GM23338 (cell line): ENCODE results near the gene SLC4A5. TPM values are rescaled to one million over a fixed set of nuclear protein-coding genes. Genes with fewer than 3 reads are reported as not detected.

Experiments used
- ATAC-seq: fragments of 200-7000 bp; cut with Tn5 transposase; 3 replicates; pipeline ENCODE4 v1.9.1; 2020
- DNase-seq: peaks from one replicate; pipeline ENCODE4 v3.0.0-alpha.2; 2015; ENCODE audit warnings: low spot score
- H2AFZ ChIP-seq: fragments of 200-600 bp; sonication (generic); 2 replicates; pipeline ENCODE4 v1.8.0; 2016; ENCODE audit warnings: antibody characterized with exemption, mild to moderate bottlenecking, moderate library complexity
- H3F3A ChIP-seq: fragments of 200-600 bp; sonication (generic); replicated peaks from 2 replicates; pipeline ENCODE4 v1.8.0; 2017; ENCODE audit warnings: antibody characterized with exemption, mixed run types, low read depth
- H3K27ac ChIP-seq: fragments of 200-600 bp; sonication (generic); 2 replicates; pipeline ENCODE4 v1.6.1; 2016; ENCODE audit warnings: low read depth
- H3K27me3 ChIP-seq: fragments of 200-600 bp; sonication (generic); 2 replicates; pipeline ENCODE4 v1.8.0; 2016; ENCODE audit warnings: mild to moderate bottlenecking, mixed run types, moderate library complexity; ENCODE audit not compliant: insufficient read depth
- H3K36me3 ChIP-seq: fragments of 200-600 bp; sonication (generic); 2 replicates; pipeline ENCODE4 v1.8.0; 2016; ENCODE audit warnings: mild to moderate bottlenecking; ENCODE audit not compliant: insufficient read depth
- H3K4me1 ChIP-seq: fragments of 200-600 bp; sonication (generic); 2 replicates; pipeline ENCODE4 v1.8.0; 2016; ENCODE audit warnings: mild to moderate bottlenecking, moderate library complexity; ENCODE audit not compliant: insufficient read depth
- H3K4me2 ChIP-seq: fragments of 200-600 bp; sonication (generic); 2 replicates; pipeline ENCODE4 v1.7.1; 2017; ENCODE audit warnings: mixed run types
- H3K4me3 ChIP-seq: fragments of 200-600 bp; sonication (generic); 2 replicates; pipeline ENCODE4 v1.6.1; 2016; ENCODE audit warnings: mixed run types
- H3K79me2 ChIP-seq: fragments of 200-600 bp; sonication (generic); replicated peaks from 2 replicates; pipeline ENCODE4 v1.8.0; 2017; ENCODE audit warnings: mild to moderate bottlenecking; ENCODE audit not compliant: insufficient read depth
- H3K9me2 ChIP-seq: fragments of 200-600 bp; sonication (generic); 2 replicates; pipeline ENCODE4 v1.8.0; 2017; ENCODE audit not compliant: insufficient read depth
- H4K20me1 ChIP-seq: fragments of 200-600 bp; sonication (generic); replicated peaks from 2 replicates; pipeline ENCODE4 v1.8.0; 2017; ENCODE audit warnings: mild to moderate bottlenecking; ENCODE audit not compliant: insufficient read depth
- H3K27ac Mint-ChIP-seq: 2 replicates; pipeline ENCODE4 v1.8.0; 2020; ENCODE audit warnings: inconsistent platforms, mild to moderate bottlenecking, moderate library complexity, mixed read lengths
- H3K27me3 Mint-ChIP-seq: 3 replicates; pipeline ENCODE4 v1.8.0; 2022; ENCODE audit warnings: low read depth, mild to moderate bottlenecking, moderate library complexity, mixed read lengths, inconsistent platforms; ENCODE audit not compliant: insufficient read depth, poor library complexity
- H3K36me3 Mint-ChIP-seq: 3 replicates; pipeline ENCODE4 v1.8.0; 2021; ENCODE audit warnings: low read depth, mild to moderate bottlenecking, inconsistent platforms, moderate library complexity, mixed read lengths
- H3K4me1 Mint-ChIP-seq: 3 replicates; pipeline ENCODE4 v1.8.0; 2020; ENCODE audit warnings: mild to moderate bottlenecking, inconsistent platforms, mixed read lengths
- H3K4me3 Mint-ChIP-seq: 3 replicates; pipeline ENCODE4 v1.8.0; 2021; ENCODE audit warnings: moderate library complexity, mild to moderate bottlenecking, inconsistent platforms, mixed read lengths
- H3K9me3 Mint-ChIP-seq: 3 replicates; pipeline ENCODE4 v1.8.0; 2020; ENCODE audit warnings: moderate library complexity, mild to moderate bottlenecking, inconsistent platforms, mixed read lengths
- CTCF ChIP-seq, 2 experiments: fragments of 200-600 bp in 1 of 2; sonication (generic) in 1 of 2; conservative IDR thresholded peaks; 2 replicates each; pipeline versions ENCODE4 v1.5.1 to v1.6.1; 2016 to 2017; ENCODE audit warnings: antibody characterized with exemption in 2 of 2, low read depth in 2 of 2, mild to moderate bottlenecking in 2 of 2, moderate library complexity in 1 of 2
- ETS1 ChIP-seq: IDR thresholded peaks from 2 replicates; pipeline ENCODE4 v1.6.1; 2016; ENCODE audit warnings: antibody characterized with exemption
- EZH2phosphoT487 ChIP-seq: fragments of 200-600 bp; sonication (generic); IDR thresholded peaks from one replicate; pipeline ENCODE4 v1.8.1; 2018; ENCODE audit warnings: antibody characterized with exemption; ENCODE audit not compliant: unreplicated experiment
- JUNB ChIP-seq: IDR thresholded peaks from one replicate; pipeline ENCODE4 v1.6.1; 2016; ENCODE audit warnings: antibody characterized with exemption; ENCODE audit not compliant: unreplicated experiment
- REST ChIP-seq: IDR thresholded peaks from one replicate; pipeline ENCODE4 v1.6.1; 2018; ENCODE audit warnings: antibody characterized with exemption; ENCODE audit not compliant: unreplicated experiment
- STAT1 ChIP-seq: IDR thresholded peaks from one replicate; pipeline ENCODE4 v1.6.1; 2016; ENCODE audit warnings: antibody characterized with exemption; ENCODE audit not compliant: unreplicated experiment
- ZNF114 ChIP-seq: fragments of 250-450 bp; sonication (Bioruptor Pico); IDR thresholded peaks from 2 replicates; pipeline ENCODE4 v1.5.0; 2020; ENCODE audit warnings: mild to moderate bottlenecking, moderate library complexity
- ZNF331 ChIP-seq: fragments of 250-450 bp; sonication (Bioruptor Pico); IDR thresholded peaks from 2 replicates; pipeline ENCODE4 v1.5.0; 2020; ENCODE audit warnings: low read depth, mild to moderate bottlenecking, moderate library complexity
- polyA plus RNA-seq: library from polyadenylated mRNA; unstranded; fragments of >200 nt; fragmentation: Nextera tagmentation; extraction: Ambion mirVana; gene quantifications from 2 replicates; pipeline ENCODE4 v1.2.1, GENCODE V29; 2016
- total RNA-seq: library from RNA; depleted of rRNA; stranded (reverse); fragments of >200 nt; shearing (Covaris generic); gene quantifications from 2 replicates; pipeline ENCODE4 v1.2.3, GENCODE V29; 2014

Gene SLC4A5
- total and polyA plus RNA-seq, 2 experiments from 2014 or later, result 0.24 to 0.70 TPM

- Histone ChIP-seq H3K79me2 (no peaks in the 10 kb centered on the region), H3K36me3 (no peaks in the 10 kb centered on the region), H3K27ac (no peak overlapping the region), H3K4me1 (no peaks in the 10 kb centered on the region), H3K4me2 (no peak overlapping the region), H2AFZ (no peak overlapping the region), H3F3A (no peaks in the 10 kb centered on the region), H4K20me1 (no peaks in the 10 kb centered on the region), H3K27me3 (no peaks in the 10 kb centered on the region), H3K9me2 (no peaks in the 10 kb centered on the region; the same call in 1 of the 2 replicates), H3K4me3 (no peak overlapping the region)
- H3K4me3 Mint-ChIP-seq, result no peak overlapping the region
- peaks cover 3% of the 10 kb centered on the region for H3K27me3 Mint-ChIP-seq
- no peak overlapping the region for H3K27ac Mint-ChIP-seq
- no peak for TF ChIP-seq EZH2phosphoT487
- TF ChIP-seq JUNB, result no peak
- TF ChIP-seq ZNF331 (CRISPR knock-in tag), result no peak
- TF ChIP-seq ZNF114 (CRISPR knock-in tag), result no peak
- no peak for TF ChIP-seq CTCF (conservative IDR thresholded peaks at IDR 0.05; ENCODE audit: low read depth in 2 of 2)
- no peak for TF ChIP-seq REST
- ATAC-seq, result no peak; the same call in 2 of the 3 replicates
- no peak for DNase-seq
- no peaks in the 10 kb centered on the region for H3K4me1 Mint-ChIP-seq
- H3K9me3 Mint-ChIP-seq, result no peaks in the 10 kb centered on the region
- H3K36me3 Mint-ChIP-seq, result no peaks in the 10 kb centered on the region
These were observed 103.9 kb downstream of the SLC4A5 start for GRCh38 chr2:74239346-74239745.

GRCh38 chr2:74238879-74239278, 104.3 kb downstream of the SLC4A5 start:
- H3K9me2 ChIP-seq, result no peaks in the 10 kb centered on the region; the same call in 1 of the 2 replicates
- Mint-ChIP-seq H3K36me3 (no peaks in the 10 kb centered on the region), H3K4me1 (peaks cover under 1% of the 10 kb centered on the region; the same call in 1 of the 3 replicates), H3K4me3 (no peak overlapping the region), H3K27me3 (peaks cover 3% of the 10 kb centered on the region), H3K27ac (no peak overlapping the region), H3K9me3 (no peaks in the 10 kb centered on the region)
- H3K27ac ChIP-seq, result no peak overlapping the region
- H3K4me1 ChIP-seq, result no peaks in the 10 kb centered on the region
- no peaks in the 10 kb centered on the region for H3K36me3 ChIP-seq
- DNase-seq, result no peak
- H3K27me3 ChIP-seq, result no peaks in the 10 kb centered on the region
- TF ChIP-seq STAT1, result no peak
- TF ChIP-seq ETS1, result no peak
- H3K79me2 ChIP-seq, result no peaks in the 10 kb centered on the region
- ATAC-seq, result no peak
- no peak overlapping the region for H3K4me2 ChIP-seq
- H4K20me1 ChIP-seq, result no peaks in the 10 kb centered on the region
- no peaks in the 10 kb centered on the region for H3F3A ChIP-seq
- H3K4me3 ChIP-seq, result no peak overlapping the region
- H2AFZ ChIP-seq, result no peak overlapping the region
